Upper lobe of left lung (tissue), 6 donors: ENCODE measurements around the gene TCEA2. TPM values are rescaled to one million over a fixed set of nuclear protein-coding genes. Genes with fewer than 3 reads are reported as not detected.

Source experiments
- ATAC-seq, 2 donors: fragments of 200-7000 bp; cut with Tn5 transposase; one replicate each; pipeline ENCODE4 v1.9.1; 2022; ENCODE audit warnings: mild to moderate bottlenecking in 2 of 2, moderate library complexity in 2 of 2; ENCODE audit not compliant: low FRiP score in 2 of 2
- DNase-seq, 2 donors: peaks; one replicate each; pipeline ENCODE4 v3.0.0-alpha.2; 2019 to 2020
- H3K27ac ChIP-seq, 4 donors: fragments of 200-600 bp; sonication (generic); one replicate each; pipeline ENCODE4 v1.5.1; 2016 to 2019
- H3K27me3 ChIP-seq, 4 donors: fragments of 200-600 bp; sonication (generic); one replicate each; pipeline ENCODE4 v1.5.1; 2017 to 2019
- H3K36me3 ChIP-seq, 4 donors: fragments of 200-600 bp; sonication (generic); one replicate each; pipeline ENCODE4 v1.5.1; 2016 to 2019
- H3K4me1 ChIP-seq, 4 donors: fragments of 200-600 bp; sonication (generic); one replicate each; pipeline ENCODE4 v1.5.1; 2018 to 2019
- H3K4me3 ChIP-seq, 4 donors: fragments of 200-600 bp; sonication (generic); one replicate each; pipeline ENCODE4 v1.5.1; 2017 to 2019; ENCODE audit warnings: mild to moderate bottlenecking in 2 of 4, moderate library complexity in 1 of 4
- H3K9me3 ChIP-seq, 4 donors: fragments of 200-600 bp; sonication (generic); one replicate each; pipeline ENCODE4 v1.5.1; 2018 to 2019
- CTCF ChIP-seq, 6 experiments: fragments of 450-650 bp in 4 of 6; fragments of 200-600 bp in 2 of 6; sonication (generic) in 2 of 6; IDR thresholded peaks; one replicate each; pipeline ENCODE4 v1.5.1; 2016 to 2019; ENCODE audit warnings: antibody characterized with exemption in 6 of 6
- EP300 ChIP-seq, 4 donors: sonication (generic); formaldehyde crosslinking; IDR thresholded peaks; one replicate each; pipeline ENCODE4 v1.5.1; 2017; ENCODE audit warnings: antibody characterized with exemption in 4 of 4, control low read depth in 2 of 4
- POLR2A ChIP-seq, 4 donors: fragments of 450-650 bp; IDR thresholded peaks; one replicate each; pipeline ENCODE4 v1.5.1; 2016 to 2017; ENCODE audit warnings: antibody characterized with exemption in 4 of 4, mild to moderate bottlenecking in 2 of 4
- POLR2AphosphoS5 ChIP-seq, 2 donors: sonication (generic); formaldehyde crosslinking; IDR thresholded peaks; one replicate each; pipeline ENCODE4 v1.5.1; 2017; ENCODE audit warnings: antibody characterized with exemption in 2 of 2
- WGBS, 2 donors: methylation state at CpG; one replicate each; pipeline ENCODE4 v1.1.5; 2017 to 2018; 5-methylcytosine and 5-hydroxymethylcytosine counted together
- total RNA-seq, 6 donors: library from RNA; depleted of rRNA in 4 of 6; stranded (reverse); fragments of >200 nt in 4 of 6; gene quantifications; one replicate each; pipeline versions ENCODE4 v1.1.0 to v1.2.1, GENCODE V29; 2016 to 2021
- donor health status: DM: no; HTN: no; CAD: no; lungs with moderate emphysema.
- donor health status: DM: no; HTN: yes; CAD: no; lungs with severe emphysema.

Gene TCEA2
- total RNA-seq, 6 donors from 2014 or later: 21.7 to 56.0 (median 28.4) TPM

GRCh38 chr20:64077541-64077875, 14.5 kb downstream of the TCEA2 start:
- Histone ChIP-seq H3K4me1 (peaks cover 22 to 57% (median 29%) of the 10 kb centered on the region in 4 donors), H3K36me3 (peaks cover 0 to 35% (median 21%) of the 10 kb centered on the region in 4 donors), H3K27ac (peak overlapping the region; percentile 78 to 94 (median 88)), H3K4me3 (peak overlapping the region; percentile 29 to 92 (median 76)), H3K27me3 (no peaks in the 10 kb centered on the region), H3K9me3 (no peaks in the 10 kb centered on the region)
- no peak for TF ChIP-seq EP300 (IDR thresholded peaks at IDR 0.05)
- TF ChIP-seq POLR2A (IDR thresholded peaks at IDR 0.05): no peak
- TF ChIP-seq POLR2AphosphoS5 (IDR thresholded peaks at IDR 0.05): no peak
- ATAC-seq (no peak), DNase-seq (no peak)
- WGBS, 2 donors: 47 to 64% methylated on average over 3 to 7 of the region's 7 CpGs

- DNase-seq: peak in 1 of 2 donors; percentile 71
- H3K9me3 ChIP-seq: no peaks in the 10 kb centered on the region
- H3K36me3 ChIP-seq: peaks cover 0 to 30% (median 20%) of the 10 kb centered on the region in 4 donors
- no peaks in the 10 kb centered on the region for H3K27me3 ChIP-seq
- peak overlapping the region; percentile 71 to 92 (median 80) for H3K4me3 ChIP-seq
- H3K4me1 ChIP-seq: peaks cover 26 to 62% (median 34%) of the 10 kb centered on the region in 4 donors
- TF ChIP-seq CTCF (IDR thresholded peaks at IDR 0.05) (no peak), POLR2AphosphoS5 (IDR thresholded peaks at IDR 0.05) (no peak), EP300 (IDR thresholded peaks at IDR 0.05) (no peak)
- ATAC-seq: no peak
- peak overlapping the region; percentile 78 to 94 (median 88) for H3K27ac ChIP-seq
- WGBS, 2 donors: 43 to 53% methylated on average over 9 to 12 of the region's 15 CpGs
Measured at GRCh38 chr20:64077876-64078551, 15.0 kb downstream of the TCEA2 start.

- 6 to 12% methylated on average over 2 to 4 of the region's 4 CpGs for WGBS, 2 donors
Measured at GRCh38 chr20:64078934-64079272, 15.9 kb downstream of the TCEA2 start.

GRCh38 chr20:64079273-64080012, 16.4 kb downstream of the TCEA2 start, which contains the start of gene RGS19:
TSS of gene RGS19 (minus strand) at chr20:64079518. CDS start at chr20:64076886, 2,632 bp downstream.
- peak within 1 kb of the TSS; percentile 84 to 94 (median 90) for H3K27ac ChIP-seq
- H3K9me3 ChIP-seq: no peaks in the 10 kb centered on the region
- peaks cover 0 to 10% (median 4%) of the 10 kb centered on the region in 4 donors for H3K27me3 ChIP-seq
- TF ChIP-seq POLR2A (IDR thresholded peaks at IDR 0.05) (peak in 1 of 4 donors; percentile 49), POLR2AphosphoS5 (IDR thresholded peaks at IDR 0.05) (peak; percentile 26 to 30), EP300 (IDR thresholded peaks at IDR 0.05) (no peak), CTCF (IDR thresholded peaks at IDR 0.05) (peak in 3 of 6 experiments; percentile 9 to 23 (median 12))
- WGBS, 2 donors: 1% methylated on average over 49 of the region's 73 CpGs; no CpG with 5 or more reads in 1 of the 2 donors
- ATAC-seq: peak; percentile 27 to 79
- peak within 1 kb of the TSS; percentile 71 to 92 (median 80) for H3K4me3 ChIP-seq
- peaks cover 38 to 76% (median 47%) of the 10 kb centered on the region in 4 donors for H3K4me1 ChIP-seq
- H3K36me3 ChIP-seq: peaks cover 0 to 17% (median 8%) of the 10 kb centered on the region in 4 donors
- peak; percentile 86 to 97 for DNase-seq

More at GRCh38 chr20:64078934-64079272, 15.9 kb downstream of the TCEA2 start:
- Histone ChIP-seq H3K4me1 (peaks cover 32 to 71% (median 42%) of the 10 kb centered on the region in 4 donors), H3K4me3 (peak overlapping the region; percentile 71 to 92 (median 80)), H3K36me3 (peaks cover 0 to 22% (median 12%) of the 10 kb centered on the region in 4 donors), H3K27ac (peak overlapping the region; percentile 78 to 94 (median 88)), H3K27me3 (peaks cover 0 to 4% (median under 1%) of the 10 kb centered on the region in 4 donors), H3K9me3 (no peaks in the 10 kb centered on the region)
- DNase-seq: peak in 1 of 2 donors; percentile 66
- no peak for TF ChIP-seq POLR2A (IDR thresholded peaks at IDR 0.05)
- ATAC-seq: no peak

- no peaks in the 10 kb centered on the region for H3K9me3 ChIP-seq
- peaks cover 38 to 81% (median 51%) of the 10 kb centered on the region in 4 donors for H3K4me1 ChIP-seq
- TF ChIP-seq CTCF (IDR thresholded peaks at IDR 0.05): no peak
- peak in 1 of 4 donors; percentile 79 for TF ChIP-seq EP300 (IDR thresholded peaks at IDR 0.05)
- DNase-seq: peak; percentile 41 to 69
- 0 to 13% methylated on average over 7 to 25 of the region's 62 CpGs for WGBS, 2 donors
- peak within 1 kb of the TSS; percentile 84 to 94 (median 90) for H3K27ac ChIP-seq
- peak within 1 kb of the TSS; percentile 71 to 92 (median 80) for H3K4me3 ChIP-seq
- H3K27me3 ChIP-seq: peaks cover 0 to 17% (median 7%) of the 10 kb centered on the region in 4 donors
- peaks cover 0 to 9% (median 4%) of the 10 kb centered on the region in 4 donors for H3K36me3 ChIP-seq
- ATAC-seq: peak in 1 of 2 donors; percentile 0
Measured at GRCh38 chr20:64080013-64080812, 17.2 kb downstream of the TCEA2 start, which contains the start of gene OPRL1. TSS of gene OPRL1 (plus strand) at chr20:64080082. CDS start at chr20:64092721, 12,639 bp downstream.
